Erythroblast (primary cell): ENCODE results near the gene C2orf81.

Source experiments
- GATA1 ChIP-seq: IDR thresholded peaks from 2 replicates; pipeline ENCODE4 v1.6.1; 2011; ENCODE audit warnings: low read depth, mild to moderate bottlenecking, control low read depth, low read length, moderate library complexity
- POLR2A ChIP-seq: IDR thresholded peaks from 2 replicates; pipeline ENCODE4 v1.6.1; 2011; ENCODE audit warnings: mild to moderate bottlenecking, low read length

GRCh38 chr2:74457549-74458131 is 36.2 kb upstream of the C2orf81 start:
- no peak for TF ChIP-seq POLR2A
- TF ChIP-seq GATA1 = no peak
